T-helper 2 cell treated with Interferon-gamma antibody and Interleukin-4, amounts not matched to agents 100 ng/mL and 5 ng/mL, for 36 hours (primary cell): Measurements from ENCODE around the gene TNFSF18. TPM values are rescaled to one million over a fixed set of nuclear protein-coding genes. Genes with fewer than 3 reads are reported as not detected.

Source experiments
- intact Hi-C: fragments of 100-400 bp; cut with micrococcal nuclease; formaldehyde crosslinking; loops from one replicate; pipeline ENCODE4 v1.15.1; 2023
- total RNA-seq: library from RNA; stranded (reverse); gene quantifications from 2 replicates; pipeline ENCODE4 v1.2.3, GENCODE V29; 2022

The TNFSF18 gene
- total RNA-seq, 1 donor from 2014 or later = not detected

DNA sequence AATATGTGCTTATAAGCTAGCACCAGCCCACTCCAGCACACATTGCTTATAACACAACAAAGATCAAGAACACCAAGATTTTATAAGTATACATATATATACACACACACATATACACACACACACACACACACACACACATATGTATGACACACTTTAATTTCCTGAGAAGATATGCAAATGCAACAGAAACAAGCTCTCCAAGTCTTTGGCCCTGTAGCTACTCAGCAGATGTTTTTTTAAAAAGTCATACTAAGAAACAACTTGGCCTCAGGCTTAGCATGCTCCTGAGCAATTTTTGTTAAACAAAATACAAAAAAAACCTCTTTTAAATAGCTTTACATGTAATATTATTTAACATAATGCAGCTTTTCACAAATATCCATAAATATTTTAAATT lies 11.1 kb downstream of the TNFSF18 start:
- intact Hi-C loops = no loop called here

GRCh38 chr1:173038875-173039554 lies 11.7 kb downstream of the TNFSF18 start:
- intact Hi-C loops = no loop called here

- intact Hi-C loops = no loop called here
Observed at GRCh38 chr1:173024543-173024942, 26.2 kb downstream of the TNFSF18 start.

DNA sequence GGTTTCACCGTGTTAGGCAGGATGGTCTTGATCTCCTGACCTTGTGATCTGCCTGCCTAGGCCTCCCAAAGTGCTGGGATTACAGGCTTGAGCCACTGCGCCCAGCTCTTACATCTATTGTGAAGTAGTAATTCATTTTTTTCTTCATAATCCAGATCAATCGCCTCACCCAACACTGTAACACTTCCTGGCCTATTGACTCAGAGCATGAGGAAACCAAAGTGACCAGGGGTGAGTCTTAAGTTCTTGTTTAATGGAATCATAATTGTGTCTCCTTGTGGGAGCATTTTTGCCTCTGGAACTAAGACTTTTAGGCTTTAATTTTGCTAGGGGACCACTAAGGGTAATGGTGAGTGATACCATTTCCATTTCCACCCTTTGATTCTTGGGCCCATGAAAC lies 27.4 kb downstream of the TNFSF18 start:
- intact Hi-C loops = no loop called here

DNA sequence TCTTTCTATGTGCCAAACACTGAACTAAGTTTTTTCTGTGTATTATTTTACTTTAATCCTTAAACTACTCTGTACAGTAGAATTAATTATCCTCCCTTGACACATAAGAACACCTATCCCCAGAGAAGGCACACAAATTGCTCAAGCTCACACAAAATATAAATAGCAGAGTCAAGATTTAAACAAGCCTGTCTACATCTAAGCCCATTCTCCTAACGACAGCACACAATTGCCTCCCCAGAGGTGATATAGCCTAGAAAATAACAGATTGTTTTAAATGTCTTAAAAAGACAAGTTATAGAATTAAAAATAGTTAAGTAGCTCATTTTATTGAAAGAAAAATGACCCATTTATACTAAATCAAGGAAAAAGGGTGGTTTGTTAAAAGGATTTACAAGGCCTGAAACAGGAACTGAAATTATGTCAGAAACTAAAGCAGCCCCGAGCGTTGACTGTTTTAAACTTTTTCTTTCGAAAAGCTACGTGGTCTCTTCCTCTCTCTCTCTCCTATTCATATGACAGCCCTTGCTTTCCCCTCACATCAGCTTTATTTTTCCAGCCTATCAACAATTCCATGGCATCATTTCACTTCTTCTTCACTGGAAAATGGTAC lies 30.5 kb downstream of the TNFSF18 start:
- intact Hi-C loops = no loop called here

DNA sequence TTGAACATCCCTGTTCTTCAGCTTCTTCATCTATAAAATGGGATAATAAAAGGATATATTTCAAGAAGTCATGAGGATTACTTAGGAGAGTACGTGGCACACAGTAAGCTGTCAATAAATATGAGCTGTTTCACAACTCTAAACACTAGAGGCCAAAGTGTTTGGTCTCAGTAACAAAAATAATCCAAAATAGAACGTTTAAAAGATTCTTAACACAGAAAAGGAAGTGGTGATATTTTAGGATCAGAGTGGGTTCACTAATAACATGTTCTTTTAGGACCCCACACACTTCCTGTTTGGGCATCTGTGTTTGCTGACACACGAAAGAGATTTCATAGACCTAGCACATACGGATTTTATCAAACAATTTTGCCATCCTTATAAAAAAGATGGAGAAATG lies 32.9 kb downstream of the TNFSF18 start:
- intact Hi-C loops = no loop called here

DNA sequence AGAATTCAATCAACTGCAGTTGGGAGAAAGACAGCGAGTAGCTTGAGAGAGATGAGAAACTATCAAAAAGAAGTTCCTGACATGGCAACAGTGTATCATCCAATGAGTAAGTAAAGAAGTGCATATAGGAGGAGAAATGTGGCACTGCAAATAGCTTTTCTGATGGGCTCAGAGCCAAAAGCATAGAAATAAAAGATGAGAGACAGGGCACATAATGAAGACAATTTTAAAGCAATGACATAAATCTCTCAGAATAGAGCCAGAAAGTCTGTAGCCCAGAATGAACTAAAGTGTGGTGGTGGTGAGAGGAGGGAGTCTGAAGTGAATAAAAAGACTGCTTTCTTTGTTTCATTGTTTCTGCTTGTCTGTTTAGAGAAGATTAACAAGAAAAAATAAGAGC lies 34.3 kb downstream of the TNFSF18 start:
- intact Hi-C loops = no loop called here

GRCh38 chr1:173015629-173016028 lies 35.1 kb downstream of the TNFSF18 start:
- intact Hi-C loops = no loop called here

DNA sequence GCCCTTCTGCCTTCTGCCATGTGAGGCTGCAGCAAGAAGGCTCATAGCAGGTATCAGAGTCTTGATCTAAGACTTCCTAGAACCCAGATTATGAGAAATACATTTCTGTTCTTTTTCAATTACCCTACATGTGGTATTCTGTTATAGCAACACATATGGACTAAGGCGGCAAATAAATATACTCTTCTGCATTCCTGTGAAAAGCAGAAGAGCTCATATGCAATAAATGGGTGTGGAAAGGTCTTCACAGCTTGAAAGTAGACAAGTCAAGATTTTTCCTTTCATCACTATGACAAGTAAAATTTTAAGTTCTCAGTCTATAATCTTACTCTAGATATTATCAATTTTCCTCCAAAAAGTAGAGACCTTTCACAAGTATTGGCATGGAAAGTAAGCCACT lies 36.6 kb downstream of the TNFSF18 start:
- intact Hi-C loops = no loop called here

GRCh38 chr1:173012126-173012525 lies 38.6 kb downstream of the TNFSF18 start:
- intact Hi-C loops = no loop called here

DNA sequence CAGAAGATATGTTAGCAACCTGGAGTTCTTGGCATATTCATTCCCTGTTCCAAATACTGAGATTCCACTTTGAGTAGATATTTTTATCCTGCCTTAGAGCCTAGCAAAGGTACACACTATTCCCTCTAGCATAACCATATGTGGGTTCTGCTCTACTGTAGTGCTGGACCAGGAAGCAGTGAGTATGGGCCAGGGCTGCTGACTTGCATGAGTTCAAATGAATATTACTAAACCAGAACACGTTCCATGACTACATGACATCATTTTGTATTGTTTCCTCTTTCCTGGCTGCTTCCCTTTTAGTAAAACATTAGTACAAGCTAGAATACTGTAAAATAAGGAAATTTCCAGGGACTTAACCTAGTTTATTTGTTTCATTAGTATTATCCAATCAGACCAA lies 41.1 kb downstream of the TNFSF18 start:
- intact Hi-C loops = no loop called here

GRCh38 chr1:173005196-173005864 lies 45.4 kb downstream of the TNFSF18 start:
- intact Hi-C loops = no loop called here

DNA sequence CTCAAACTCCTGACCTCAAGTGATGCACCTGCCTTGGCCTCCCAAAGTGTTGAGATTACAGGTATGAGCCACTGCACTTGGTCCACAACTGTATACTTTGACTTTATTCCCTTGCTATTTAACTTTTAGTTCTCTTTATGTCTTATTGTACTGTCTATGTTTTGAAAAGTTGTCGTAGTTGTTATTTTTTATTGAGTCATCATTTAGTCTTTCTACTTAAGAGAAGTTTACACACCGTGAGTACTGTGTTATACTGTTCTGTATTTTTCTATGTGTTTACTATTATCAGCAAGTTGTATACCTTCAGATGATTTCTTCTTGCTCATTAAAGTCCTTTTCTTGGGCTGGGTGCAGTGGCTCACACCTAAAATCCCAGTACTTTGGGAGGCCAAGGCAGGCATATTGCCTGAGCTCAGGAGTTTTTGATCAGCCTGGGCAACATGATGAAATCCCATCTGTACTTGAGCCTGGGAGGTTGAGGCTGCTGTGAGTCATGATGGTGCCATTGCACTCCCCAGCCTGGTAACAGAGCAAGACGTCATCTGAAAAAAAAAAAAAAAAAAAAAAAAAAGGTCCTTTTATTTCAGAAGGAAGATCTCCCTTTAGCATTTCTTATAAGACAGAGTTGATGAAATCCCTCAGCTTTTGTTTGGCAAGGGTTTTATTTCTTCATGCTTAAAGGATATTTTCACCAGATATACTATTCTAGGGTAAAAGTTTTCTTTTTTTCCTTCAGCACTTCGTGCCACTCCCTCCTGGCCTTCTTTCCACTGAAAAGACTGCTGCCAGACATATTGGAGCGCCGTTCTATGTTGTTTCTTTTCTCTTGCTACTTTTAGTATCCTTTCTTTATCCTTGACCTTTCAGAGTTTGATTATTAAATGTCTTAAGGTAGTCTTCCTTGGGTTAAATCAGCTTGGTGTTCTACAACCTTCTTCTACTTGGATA lies 47.6 kb downstream of the TNFSF18 start:
- intact Hi-C loops = no loop called here

- intact Hi-C loops = no loop called here
Observed at GRCh38 chr1:172999349-172999748, 51.4 kb downstream of the TNFSF18 start.

DNA sequence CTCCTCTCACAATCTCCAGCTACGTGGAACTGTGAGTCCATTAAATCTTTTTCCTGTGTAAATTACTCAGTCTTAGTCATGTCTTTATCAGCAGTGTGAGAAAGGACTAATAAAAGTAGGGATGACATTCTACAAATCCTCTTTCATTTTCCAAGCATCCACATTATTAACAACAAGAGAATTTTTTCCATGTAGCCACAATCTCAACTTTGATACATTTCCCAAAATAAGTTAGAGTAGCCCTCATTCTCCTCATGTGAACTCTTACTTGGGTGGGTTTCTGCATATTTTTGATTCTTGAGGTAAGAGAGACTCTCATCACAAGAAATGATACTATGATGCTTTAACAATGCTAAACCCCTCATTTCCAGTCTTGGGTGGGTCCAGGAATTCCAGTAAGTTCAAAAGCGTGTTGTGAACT lies 52.8 kb downstream of the TNFSF18 start:
- intact Hi-C loops = no loop called here

- intact Hi-C loops = no loop called here
Observed at GRCh38 chr1:172993640-172994039, 57.1 kb downstream of the TNFSF18 start.

- intact Hi-C loops = no loop called here
Observed at GRCh38 chr1:172991674-172992400, 58.9 kb downstream of the TNFSF18 start.

DNA sequence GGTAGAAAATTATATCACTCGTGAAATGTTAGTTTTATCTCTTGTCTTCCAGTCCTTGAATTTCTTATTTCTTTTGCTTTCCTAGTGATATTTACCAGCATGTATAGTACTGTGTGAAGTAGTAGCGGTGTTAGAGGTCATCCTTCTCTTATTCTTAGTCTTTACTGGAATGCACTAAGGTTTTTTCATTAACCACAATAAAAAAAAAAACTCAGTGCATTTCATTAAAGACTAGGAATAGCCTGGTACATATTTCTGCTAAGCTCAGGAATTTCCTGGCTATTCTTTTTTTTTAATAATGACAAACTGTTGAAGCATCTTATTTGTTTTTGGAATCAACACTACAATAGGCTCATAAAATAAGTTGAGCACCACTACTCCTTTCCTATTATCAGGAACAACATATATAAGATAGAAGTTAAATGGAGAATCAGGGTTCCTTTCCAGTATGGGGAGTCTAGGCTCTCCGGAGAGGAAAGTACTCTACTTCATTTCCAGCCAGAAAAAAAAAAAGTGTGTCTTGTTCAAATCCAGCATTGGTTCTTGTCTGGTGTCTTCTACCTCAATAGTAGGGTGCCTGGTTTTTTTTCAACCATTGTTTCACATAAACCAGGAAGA lies 60.0 kb downstream of the TNFSF18 start:
- intact Hi-C loops = no loop called here
